AG09309 (cell line): ENCODE data around the gene ROS1.
"Not testable (repeated sequence)": the region's sequence is repeated elsewhere in the genome, so short reads cannot be mapped to it uniquely, and the experiment has no call there.

Experiments
- DNase-seq: peaks from one replicate; pipeline ENCODE4 v3.0.0-alpha.2; 2010; ENCODE audit warnings: low read depth
- H3K4me3 ChIP-seq: 2 replicates; pipeline ENCODE4 v1.5.1; 2011; ENCODE audit warnings: mild to moderate bottlenecking, low read depth, low read length, moderate library complexity; ENCODE audit not compliant: control insufficient read depth
- TF ChIP-seq, protein P1 (sequence below): IDR thresholded peaks from 2 replicates; pipeline ENCODE4 v1.5.1; 2011; ENCODE audit warnings: mild to moderate bottlenecking, low read depth, low read length, inconsistent platforms; ENCODE audit not compliant: insufficient read depth, control insufficient read depth; ENCODE audit errors: missing control alignments

ROS1 gene

DNA sequence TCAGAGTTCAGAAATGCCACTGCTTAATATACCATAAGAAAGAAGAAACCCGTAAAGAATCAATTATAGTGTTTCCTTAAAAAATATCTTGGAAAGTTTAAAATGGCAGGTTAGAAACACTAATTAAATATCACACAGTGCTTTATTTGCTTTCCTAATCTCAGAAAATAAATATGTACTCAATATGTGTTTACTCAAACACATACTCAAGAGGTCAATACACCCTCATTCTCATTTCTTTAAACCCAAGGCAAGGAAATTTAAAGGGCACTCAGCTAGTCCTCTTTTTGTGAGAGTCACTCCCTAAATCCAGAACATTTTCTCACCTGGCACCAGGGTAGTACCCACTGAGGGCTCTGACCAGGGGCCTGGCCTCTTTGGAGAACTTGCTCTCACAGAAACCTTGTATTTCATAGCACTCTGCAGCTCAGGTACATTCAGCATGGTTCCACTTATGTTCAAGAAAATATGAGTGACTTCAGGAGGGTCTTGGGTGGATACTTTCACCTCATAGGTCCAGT is 38.2 kb downstream of the ROS1 start:
- no peak for DNase-seq
- H3K4me3 ChIP-seq: no peak overlapping the region
- TF ChIP-seq, protein P1, sequence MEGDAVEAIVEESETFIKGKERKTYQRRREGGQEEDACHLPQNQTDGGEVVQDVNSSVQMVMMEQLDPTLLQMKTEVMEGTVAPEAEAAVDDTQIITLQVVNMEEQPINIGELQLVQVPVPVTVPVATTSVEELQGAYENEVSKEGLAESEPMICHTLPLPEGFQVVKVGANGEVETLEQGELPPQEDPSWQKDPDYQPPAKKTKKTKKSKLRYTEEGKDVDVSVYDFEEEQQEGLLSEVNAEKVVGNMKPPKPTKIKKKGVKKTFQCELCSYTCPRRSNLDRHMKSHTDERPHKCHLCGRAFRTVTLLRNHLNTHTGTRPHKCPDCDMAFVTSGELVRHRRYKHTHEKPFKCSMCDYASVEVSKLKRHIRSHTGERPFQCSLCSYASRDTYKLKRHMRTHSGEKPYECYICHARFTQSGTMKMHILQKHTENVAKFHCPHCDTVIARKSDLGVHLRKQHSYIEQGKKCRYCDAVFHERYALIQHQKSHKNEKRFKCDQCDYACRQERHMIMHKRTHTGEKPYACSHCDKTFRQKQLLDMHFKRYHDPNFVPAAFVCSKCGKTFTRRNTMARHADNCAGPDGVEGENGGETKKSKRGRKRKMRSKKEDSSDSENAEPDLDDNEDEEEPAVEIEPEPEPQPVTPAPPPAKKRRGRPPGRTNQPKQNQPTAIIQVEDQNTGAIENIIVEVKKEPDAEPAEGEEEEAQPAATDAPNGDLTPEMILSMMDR: no peak

DNA sequence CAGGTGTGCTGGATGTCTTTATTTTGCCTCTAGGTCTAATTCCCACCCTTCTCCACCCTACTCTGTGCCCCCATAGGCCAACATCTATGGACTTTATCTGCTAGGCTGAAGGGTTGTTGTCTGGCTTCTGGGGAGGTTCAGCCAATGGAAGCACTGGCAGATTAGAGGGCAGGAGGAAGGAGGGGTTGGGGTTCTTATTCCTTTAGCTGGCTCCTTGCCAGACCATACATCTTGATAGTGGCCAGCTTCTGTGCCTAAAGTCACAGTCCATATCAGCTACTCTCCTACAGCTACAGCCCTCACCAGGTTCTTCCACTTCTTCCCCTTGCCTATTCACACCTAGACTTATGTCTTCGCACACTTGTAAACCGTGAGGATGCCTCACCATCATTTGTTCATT is 41.1 kb downstream of the ROS1 start:
- TF ChIP-seq, protein P1: no peak
- no peak overlapping the region for H3K4me3 ChIP-seq
- DNase-seq: no peak

DNA sequence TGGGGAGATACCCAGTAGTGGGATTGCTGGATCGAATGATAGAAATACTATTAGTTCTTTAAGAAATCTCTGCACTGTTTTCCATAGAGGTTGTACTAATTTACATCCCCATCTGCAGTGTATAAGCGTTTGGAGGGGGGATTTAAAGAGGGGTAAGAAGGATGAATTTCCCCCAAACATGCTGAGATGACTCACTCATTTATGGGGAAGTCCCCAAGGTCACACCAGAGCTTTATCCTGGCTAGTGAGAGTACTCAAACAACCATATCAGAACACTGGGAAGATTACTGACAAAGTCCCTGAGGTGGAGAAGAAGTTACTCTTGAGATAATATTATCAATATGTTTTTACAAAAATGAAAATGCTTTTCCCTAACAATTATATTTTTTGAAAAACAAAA is 44.0 kb downstream of the ROS1 start:
- no peak overlapping the region for H3K4me3 ChIP-seq
- DNase-seq: no peak
- TF ChIP-seq, protein P1: no peak

DNA sequence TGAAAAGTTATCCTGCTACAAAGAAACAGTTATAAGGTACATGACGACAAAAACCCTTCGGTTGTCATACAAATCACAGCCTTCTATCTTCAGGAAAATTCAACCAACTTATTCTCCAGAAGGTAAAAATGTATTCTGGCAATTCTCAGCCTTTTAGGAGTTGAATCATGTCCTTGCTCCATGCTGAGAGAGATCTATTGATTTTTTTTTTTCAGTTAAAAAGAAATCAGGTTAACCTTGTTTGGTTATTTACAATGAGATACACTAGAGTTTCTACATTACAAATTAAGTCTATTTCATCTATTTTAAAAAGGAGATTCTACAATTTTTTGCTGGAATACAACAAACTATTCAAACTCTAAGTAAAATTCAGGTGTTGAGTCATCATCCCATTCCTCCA is 45.4 kb downstream of the ROS1 start:
- TF ChIP-seq, protein P1: no peak
- no peak for DNase-seq
- no peak overlapping the region for H3K4me3 ChIP-seq

DNA sequence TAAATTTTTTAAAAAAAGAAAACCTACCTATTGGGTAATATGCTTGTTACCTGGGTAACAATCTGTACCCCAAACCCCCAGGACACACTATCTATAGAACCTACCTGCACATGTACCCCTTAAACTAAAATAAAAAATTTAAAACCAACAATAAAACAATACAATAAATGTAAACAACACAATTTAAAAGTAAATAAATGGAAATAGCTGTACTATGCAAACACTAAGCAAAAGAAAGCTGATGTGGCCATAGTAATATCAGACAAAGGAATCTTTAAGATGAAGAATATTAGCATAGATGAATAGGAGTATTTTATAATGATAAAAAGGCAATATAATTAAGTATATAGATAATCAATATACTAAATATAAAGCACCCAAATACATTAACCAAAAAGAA is 50.3 kb downstream of the ROS1 start:
- no peak overlapping the region for H3K4me3 ChIP-seq
- TF ChIP-seq, protein P1: no peak
- no peak for DNase-seq

DNA sequence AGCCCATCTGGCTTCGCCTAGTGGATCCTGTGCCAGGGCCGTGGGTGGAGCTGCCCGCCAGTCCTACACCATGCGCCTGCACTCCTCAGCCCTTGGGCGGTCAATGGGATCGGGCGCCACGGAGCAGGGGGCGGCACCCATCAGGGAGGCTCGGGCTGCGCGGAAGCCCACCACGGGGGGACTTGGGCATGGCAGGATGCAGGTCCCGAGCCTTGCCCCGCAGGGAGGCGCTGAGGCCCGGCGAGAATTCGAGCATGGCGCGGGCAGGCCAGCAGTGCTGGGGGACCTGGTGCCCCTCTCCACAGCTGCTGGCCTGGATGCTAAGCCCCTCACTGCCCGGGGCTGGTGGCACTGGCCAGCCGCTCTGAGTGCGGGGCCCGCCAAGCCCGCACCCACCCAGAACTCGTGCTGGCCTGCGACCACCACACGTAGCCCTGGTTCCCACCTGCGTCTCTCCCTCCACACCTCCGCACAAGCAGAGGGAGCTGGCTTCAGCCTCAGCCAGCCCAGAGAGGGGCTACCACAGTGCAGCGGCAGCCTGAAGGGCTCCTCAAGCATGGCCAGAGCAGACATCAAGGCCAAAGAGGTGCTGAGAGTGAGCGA is 52.4 kb downstream of the ROS1 start:
- TF ChIP-seq, protein P1: no peak

DNA sequence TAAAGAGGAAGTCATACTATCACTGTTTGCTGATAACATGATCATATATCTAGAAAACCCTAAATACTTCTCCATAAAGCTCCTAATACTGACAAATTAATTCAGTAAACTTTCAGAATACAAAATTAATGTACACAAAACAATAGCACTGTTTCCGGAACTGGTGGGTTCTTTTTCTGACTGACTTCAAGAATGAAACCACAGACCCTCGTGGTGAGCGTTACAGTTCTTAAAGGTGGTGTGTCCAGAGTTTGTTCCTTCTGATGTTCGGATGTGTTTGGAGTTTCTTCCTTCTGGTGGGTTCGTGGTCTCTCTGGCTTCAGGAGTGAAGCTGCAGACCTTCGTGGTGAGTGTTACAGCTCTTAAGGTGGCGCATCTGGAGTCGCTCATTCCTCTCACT is 53.5 kb downstream of the ROS1 start:
- not testable (repeated sequence) for H3K4me3 ChIP-seq, DNase-seq

More for the DNA sequence above, 52.4 kb downstream of the ROS1 start:
- H3K4me3 ChIP-seq: no peak overlapping the region
- DNase-seq: no peak
